Measurements from ENCODE around the gene DNASE2B. TPM values are rescaled to one million over a fixed set of nuclear protein-coding genes. Genes with fewer than 3 reads are reported as not detected.
A peak's percentile ranks its signal among the peaks of the same experiment; 100 is the strongest.

Gene DNASE2B
- total RNA-seq, 1 donor from 2014 or later, result not detected

DNA sequence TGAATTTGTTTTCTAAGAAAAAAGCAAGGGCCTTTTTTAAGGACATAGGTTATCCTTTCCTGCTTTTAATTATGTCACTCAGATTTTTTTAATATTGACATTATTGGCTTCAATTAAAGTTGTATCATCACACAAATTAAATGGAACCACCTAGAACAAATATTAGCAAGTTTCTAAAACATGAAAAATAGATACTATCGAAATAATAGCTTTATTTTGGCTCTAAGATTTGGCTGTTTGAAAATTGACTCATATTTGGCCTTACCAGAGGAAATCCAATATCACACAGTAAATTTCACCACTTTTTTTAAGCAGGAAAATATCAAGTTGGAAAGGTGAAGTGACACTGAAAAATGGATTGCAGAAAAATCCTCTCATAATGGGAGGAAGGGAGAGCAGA lies 9.2 kb downstream of the DNASE2B start:
- DNase-seq (no peak), ATAC-seq (no peak)
- intact Hi-C loops (cut with micrococcal nuclease), result no loop called here

DNA sequence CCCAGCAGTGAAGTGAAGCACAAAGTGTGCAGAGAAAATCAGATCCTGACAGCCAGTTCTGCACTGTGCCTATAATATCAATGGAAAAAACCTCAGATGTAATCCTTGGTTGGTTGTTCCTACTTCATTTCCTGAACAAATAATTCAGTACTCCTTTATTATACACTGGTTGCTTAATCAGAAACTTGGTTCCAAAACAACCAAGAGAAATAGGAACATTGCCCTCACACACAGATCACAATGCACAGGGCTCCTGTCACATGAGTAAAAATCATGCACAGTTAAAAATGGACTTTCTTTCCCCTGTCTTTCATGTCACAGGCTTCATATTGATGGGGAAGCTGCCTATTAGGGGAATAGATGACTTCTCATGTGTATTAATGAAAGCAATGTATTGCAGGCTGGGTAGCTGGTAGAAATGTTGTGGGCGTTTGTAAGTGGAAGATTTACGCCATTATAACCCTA lies 9.7 kb downstream of the DNASE2B start:
- ATAC-seq (no peak), DNase-seq (no peak)
- intact Hi-C loops (cut with micrococcal nuclease), result no loop called here

- intact Hi-C loops (cut with micrococcal nuclease), result no loop called here
These were observed 11.6 kb downstream of the DNASE2B start for GRCh38 chr1:84409888-84410287.

GRCh38 chr1:84410328-84411095 lies 12.2 kb downstream of the DNASE2B start:
- intact Hi-C loops (cut with micrococcal nuclease), result no loop called here

More at GRCh38 chr1:84409888-84410287, 11.6 kb downstream of the DNASE2B start:
- ATAC-seq, result no peak
- DNase-seq, result no peak

DNA sequence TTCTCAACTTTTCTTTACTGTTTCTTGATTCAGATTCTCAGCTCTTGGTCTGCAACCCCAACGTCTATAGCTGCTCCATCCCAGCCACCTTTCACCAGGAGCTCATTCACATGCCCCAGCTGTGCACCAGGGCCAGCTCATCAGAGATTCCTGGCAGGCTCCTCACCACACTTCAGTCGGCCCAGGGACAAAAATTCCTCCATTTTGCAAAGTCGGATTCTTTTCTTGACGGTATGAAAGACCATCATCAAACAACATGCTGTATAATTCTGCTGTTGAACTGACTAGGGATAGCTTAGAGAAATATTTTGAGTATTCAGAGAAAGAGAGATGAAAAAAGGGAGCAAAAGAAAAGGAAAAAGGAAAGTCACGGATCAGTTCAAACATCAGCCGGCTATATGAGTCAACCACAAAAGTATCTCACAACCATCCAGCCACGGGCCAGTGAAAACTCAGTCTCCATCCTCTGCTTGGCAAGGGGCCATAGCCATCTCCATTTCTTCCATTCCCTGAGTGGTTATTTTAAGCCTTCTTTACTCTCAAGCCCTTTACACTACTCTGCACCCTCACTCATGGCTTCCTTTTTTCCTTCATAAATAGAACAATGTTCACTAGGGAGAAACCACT lies 14.1 kb downstream of the DNASE2B start:
- DNase-seq (no peak), ATAC-seq (no peak)
- intact Hi-C loops (cut with micrococcal nuclease), result no loop called here

More at GRCh38 chr1:84410328-84411095, 12.2 kb downstream of the DNASE2B start:
- ATAC-seq (no peak), DNase-seq (no peak)

- no peak for ATAC-seq
- intact Hi-C loops (cut with micrococcal nuclease), result no loop called here
- DNase-seq, result no peak
These were observed 17.1 kb downstream of the DNASE2B start for GRCh38 chr1:84415396-84415795.

- DNase-seq (no peak), ATAC-seq (no peak)
- intact Hi-C loops (cut with micrococcal nuclease), result no loop called here
These were observed 24.6 kb downstream of the DNASE2B start for GRCh38 chr1:84422909-84423308.

DNA sequence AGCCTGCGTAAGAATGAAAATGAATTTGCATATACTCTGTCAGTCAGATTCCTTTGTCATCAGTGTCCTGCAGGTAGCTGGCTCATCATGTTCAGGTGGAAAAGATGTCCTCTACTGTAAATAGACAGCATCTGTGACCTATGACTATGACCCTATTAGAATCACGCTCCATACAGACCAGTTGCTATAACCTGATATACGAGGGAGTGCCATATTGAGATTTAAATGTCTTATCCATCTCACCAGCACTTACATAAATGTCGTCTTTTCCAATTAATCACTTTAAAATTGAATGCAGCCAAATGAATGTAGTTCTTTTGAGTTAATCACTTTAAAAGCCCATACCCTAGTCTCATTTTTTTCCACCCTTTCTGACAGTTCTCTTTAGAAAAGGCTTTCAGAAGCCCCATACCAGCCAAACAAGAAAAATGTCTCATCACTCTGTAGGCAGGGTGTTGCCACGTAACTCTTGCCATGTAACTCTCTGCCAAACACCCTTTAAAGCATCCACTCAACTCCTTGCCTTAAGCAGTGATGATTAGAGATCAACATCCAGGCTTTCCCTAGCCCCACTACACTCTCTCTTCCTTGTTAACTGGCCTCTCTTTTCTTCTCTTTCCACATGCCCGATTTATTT lies 26.3 kb downstream of the DNASE2B start:
- intact Hi-C loops (cut with micrococcal nuclease), result no loop called here
- ATAC-seq, result no peak

GRCh38 chr1:84425150-84425896 lies 27.0 kb downstream of the DNASE2B start:
- ATAC-seq, result no peak

More for the DNA sequence above, 26.3 kb downstream of the DNASE2B start:
- no peak for DNase-seq

DNA sequence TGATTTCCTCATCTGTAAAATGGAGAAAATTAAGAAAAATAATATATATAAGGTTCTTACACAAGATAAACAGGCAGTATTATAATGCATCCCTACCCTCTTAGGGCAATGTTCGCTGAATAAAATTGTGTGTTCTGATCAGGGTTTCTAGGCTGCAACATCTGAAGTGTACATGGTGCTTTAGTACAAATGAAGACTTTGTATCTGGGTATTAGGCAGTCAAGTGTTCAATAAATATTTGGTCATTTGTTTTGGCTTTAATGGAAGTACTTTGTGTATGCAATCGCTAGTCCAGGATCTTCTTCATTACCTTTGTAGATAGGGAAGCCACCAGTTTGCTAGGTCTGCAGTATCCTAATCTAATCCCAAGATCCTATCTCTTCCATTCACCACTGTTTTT lies 28.1 kb downstream of the DNASE2B start:
- intact Hi-C loops (cut with micrococcal nuclease), result no loop called here
- ATAC-seq (no peak), DNase-seq (no peak)

More at GRCh38 chr1:84425150-84425896, 27.0 kb downstream of the DNASE2B start:
- DNase-seq, result no peak
- intact Hi-C loops (cut with micrococcal nuclease), result no loop called here

DNA sequence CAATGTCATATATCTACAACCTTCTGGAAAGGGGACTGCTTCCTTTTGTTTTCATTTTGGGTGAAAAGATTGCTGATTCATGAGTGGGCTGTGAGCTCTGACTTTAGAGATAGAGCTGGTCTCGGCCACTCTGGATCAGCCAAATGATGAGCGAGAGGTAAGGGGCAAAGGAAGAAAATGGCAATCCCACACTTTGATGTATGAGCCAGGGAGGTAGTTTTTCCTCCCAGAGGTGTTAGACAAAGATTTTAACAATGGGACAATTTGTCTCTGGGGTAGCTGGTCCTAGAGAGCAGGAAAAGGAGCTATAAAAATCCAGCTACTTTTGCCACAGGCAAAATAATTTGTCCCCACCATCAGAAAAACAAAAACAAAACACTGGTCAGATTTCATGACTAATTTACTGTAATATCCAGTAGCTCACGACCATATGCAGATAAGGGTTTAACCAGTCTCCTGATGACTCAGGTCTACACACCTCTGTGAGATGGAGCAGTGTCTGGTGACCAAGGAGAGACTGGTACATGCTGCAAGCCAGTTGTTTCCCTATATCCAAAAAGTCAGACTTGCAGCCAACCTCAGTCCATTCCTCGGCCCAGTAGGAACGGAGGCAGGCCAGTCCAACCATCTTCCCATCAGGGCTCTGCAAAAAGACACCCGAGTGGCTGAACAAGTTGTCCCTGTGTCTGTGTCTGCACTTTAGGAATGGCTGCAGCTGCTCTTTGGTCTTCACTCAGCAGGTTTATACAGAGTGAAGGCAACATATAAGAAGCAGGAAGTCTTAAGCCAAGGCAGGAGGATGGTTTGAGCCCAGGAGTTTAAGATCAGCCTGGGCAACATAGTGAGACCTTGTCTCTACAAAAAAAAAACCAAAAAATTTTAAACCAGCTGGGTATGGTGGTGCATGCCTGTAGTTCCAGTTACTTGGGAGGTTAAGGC lies 29.2 kb downstream of the DNASE2B start:
- ATAC-seq (no peak), DNase-seq (no peak)
- intact Hi-C loops (cut with micrococcal nuclease), result no loop called here

DNA sequence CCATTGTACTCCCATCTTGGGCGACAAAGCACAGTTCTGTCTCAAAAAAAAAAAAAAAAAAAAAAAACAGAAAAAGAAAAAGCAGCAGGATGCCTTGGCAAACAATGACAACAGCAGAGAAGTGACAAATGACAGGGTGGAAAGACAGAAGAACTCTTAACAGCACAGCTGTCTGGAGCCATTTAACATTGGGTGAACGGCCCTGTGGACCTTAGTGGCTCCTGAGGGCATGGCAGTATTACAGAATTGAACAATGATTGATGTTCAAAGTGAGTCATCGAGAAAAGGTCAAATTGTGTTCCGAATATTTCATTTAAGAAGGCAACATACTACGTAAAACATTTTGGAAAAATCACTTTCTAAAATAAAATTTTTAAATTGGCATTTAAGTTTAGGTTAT lies 30.0 kb downstream of the DNASE2B start:
- intact Hi-C loops (cut with micrococcal nuclease), result no loop called here
- ATAC-seq, result no peak
- no peak for DNase-seq

- intact Hi-C loops (cut with micrococcal nuclease), result no loop called here
- no peak for ATAC-seq
These were observed 30.9 kb downstream of the DNASE2B start for GRCh38 chr1:84429231-84429630.

GRCh38 chr1:84430546-84430945 lies 32.3 kb downstream of the DNASE2B start:
- intact Hi-C loops (cut with micrococcal nuclease), result no loop called here
- DNase-seq (no peak), ATAC-seq (no peak)

More at GRCh38 chr1:84429231-84429630, 30.9 kb downstream of the DNASE2B start:
- no peak for DNase-seq

DNA sequence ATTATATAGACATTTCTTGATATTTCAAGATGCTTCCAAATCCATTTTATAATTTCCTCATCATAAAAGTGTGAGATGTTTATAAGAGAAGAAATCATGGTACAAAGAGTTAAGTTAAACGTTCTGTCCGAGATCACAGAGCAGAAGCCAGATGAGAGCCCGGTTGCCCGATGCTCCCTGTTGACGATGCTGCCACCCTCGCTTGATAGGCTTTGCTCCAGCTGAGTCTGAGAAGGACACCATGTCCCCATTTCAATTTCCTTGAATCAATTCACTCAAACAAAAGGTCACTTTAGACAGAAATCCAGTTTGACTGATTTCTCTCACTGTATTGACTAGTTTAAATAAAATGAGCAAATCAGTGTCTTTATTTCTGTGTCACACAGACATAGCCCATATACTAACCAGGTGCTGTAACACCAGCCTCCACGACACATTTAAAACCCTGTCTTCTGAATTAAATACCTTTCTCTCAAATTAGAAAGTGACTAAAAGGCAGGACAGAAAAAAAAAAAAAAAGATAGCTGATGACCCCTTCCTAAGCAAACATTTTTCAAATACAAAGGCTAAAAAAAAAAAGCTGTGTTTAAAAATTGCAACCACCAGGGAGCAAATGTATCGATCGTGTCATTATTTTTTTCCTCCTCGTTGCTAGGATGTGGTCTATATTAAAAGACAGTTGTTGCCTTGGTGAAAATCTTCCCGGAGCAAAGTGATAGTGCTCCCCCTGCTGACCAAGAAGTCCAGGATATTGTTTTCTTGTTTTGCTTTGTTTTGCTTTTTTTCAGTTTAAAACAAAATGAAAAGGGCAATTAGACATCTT lies 35.2 kb downstream of the DNASE2B start:
- peak; percentile 36 for DNase-seq
- intact Hi-C loops (cut with micrococcal nuclease), result loop anchor here (2.0 kb wide), 1 partner anchor 289 kb away; the partner anchor contains the start of gene PRKACB
- ATAC-seq, result peak; percentile 79

GRCh38 chr1:84434081-84434769 lies 35.9 kb downstream of the DNASE2B start:
- no peak for DNase-seq
- intact Hi-C loops (cut with micrococcal nuclease), result no loop called here
- no peak for ATAC-seq

All from left ventricle myocardium superior (tissue), 1 donor.